Activated CD8-positive, alpha-beta T cell treated with anti-CD3 and anti-CD28 coated beads, Interleukin-2, amount 10 ng/mL, durations not matched to agents 7 days and 5 days (primary cell): ENCODE data around the gene UBN1. TPM values are rescaled to one million over a fixed set of nuclear protein-coding genes. Genes with fewer than 3 reads are reported as not detected.

Experiments
- ATAC-seq: fragments of 150-1000 bp; cut with Tn5 transposase; one replicate; pipeline ENCODE4 v1.10.0; 2021; ENCODE audit warnings: moderate library complexity
- CTCF ChIA-PET: fragments of 350-600 bp; sonication (Branson Sonifier 250); formaldehyde crosslinking; loops from one replicate; lab custom pipeline; 2021; ENCODE audit warnings: antibody characterized with exemption; lab: Charles Lee
- POLR2A ChIA-PET: fragments of 350-600 bp; sonication (Branson Sonifier 250); formaldehyde crosslinking; loops from one replicate; lab custom pipeline; 2021; ENCODE audit warnings: antibody characterized with exemption; lab: Charles Lee
- DNase-seq: peaks from one replicate; pipeline ENCODE4 v3.0.0-alpha.2; 2020
- H3K27ac Mint-ChIP-seq: one replicate; pipeline ENCODE4 v1.8.0; 2021; ENCODE audit warnings: mild to moderate bottlenecking, mixed read lengths
- H3K27me3 Mint-ChIP-seq: one replicate; pipeline ENCODE4 v1.8.0; 2021; ENCODE audit warnings: low read depth, mixed read lengths
- H3K36me3 Mint-ChIP-seq: one replicate; pipeline ENCODE4 v1.8.0; 2021; ENCODE audit warnings: low read depth, mixed read lengths
- H3K4me1 Mint-ChIP-seq: one replicate; pipeline ENCODE4 v1.8.0; 2021; ENCODE audit warnings: low read depth, mixed read lengths
- H3K4me3 Mint-ChIP-seq: one replicate; pipeline ENCODE4 v1.8.0; 2021; ENCODE audit warnings: mild to moderate bottlenecking, mixed read lengths
- H3K9me3 Mint-ChIP-seq: one replicate; pipeline ENCODE4 v1.8.0; 2022; ENCODE audit warnings: mixed read lengths; ENCODE audit not compliant: insufficient read depth
- total RNA-seq, 2 experiments: library from RNA; stranded (reverse); gene quantifications; one replicate each; pipeline ENCODE4 v1.2.3, GENCODE V29; 2021

UBN1 gene
- total RNA-seq, 2 experiments from 2014 or later, result 42.1 to 44.1 TPM

DNA sequence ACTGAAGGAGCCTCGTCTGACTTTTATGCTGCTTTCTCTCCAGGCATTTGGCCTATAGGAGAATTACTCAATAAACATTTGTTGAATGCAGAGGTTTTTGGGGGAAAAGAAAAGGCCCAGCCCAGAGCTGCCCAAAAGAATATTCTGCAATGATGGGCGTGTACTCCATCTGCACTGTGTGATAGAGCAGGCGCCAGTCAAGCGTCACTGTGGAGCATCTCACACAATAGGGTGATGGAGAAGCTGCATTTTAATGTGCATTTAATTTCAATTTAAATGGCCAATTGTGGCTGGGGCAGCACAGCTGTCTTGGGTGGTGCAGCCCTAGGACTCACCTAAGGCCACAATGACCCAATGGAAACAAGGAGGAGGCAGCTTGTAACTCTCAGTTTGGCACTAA is 20.8 kb upstream of the UBN1 start:
- Mint-ChIP-seq H3K27me3 (no peaks in the 10 kb centered on the region), H3K4me3 (no peak overlapping the region), H3K4me1 (no peaks in the 10 kb centered on the region), H3K9me3 (no peaks in the 10 kb centered on the region), H3K27ac (no peak overlapping the region), H3K36me3 (peaks cover 60% of the 10 kb centered on the region)
- ChIA-PET POLR2A (no interaction called here), CTCF (no interaction called here)
- DNase-seq, result no peak
- ATAC-seq, result no peak

DNA sequence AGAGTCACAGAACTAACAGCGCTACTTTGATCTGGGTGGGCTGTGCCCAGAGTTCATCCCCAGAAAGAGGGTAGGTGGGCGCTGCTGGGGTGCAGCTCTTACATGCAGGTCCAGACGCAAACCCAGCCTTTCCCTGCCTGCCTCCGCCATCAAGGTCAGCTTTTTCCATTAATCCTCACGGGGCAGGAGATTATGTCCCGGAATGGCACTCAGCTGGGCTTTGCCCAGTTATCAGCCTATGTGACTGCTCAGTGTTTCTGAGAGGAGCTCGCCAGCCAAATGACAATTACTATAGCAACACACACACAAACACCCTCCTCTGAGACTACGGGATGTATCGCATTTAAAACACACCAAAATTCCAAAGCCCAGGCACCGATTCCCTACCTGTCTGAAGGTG is 20.3 kb upstream of the UBN1 start:
- ChIA-PET CTCF (no interaction called here), POLR2A (interaction anchor here (0.8 kb wide), 1 partner anchor 24 kb away, joined by 3 read pairs; the partner anchor contains the start of gene ROGDI)

DNA sequence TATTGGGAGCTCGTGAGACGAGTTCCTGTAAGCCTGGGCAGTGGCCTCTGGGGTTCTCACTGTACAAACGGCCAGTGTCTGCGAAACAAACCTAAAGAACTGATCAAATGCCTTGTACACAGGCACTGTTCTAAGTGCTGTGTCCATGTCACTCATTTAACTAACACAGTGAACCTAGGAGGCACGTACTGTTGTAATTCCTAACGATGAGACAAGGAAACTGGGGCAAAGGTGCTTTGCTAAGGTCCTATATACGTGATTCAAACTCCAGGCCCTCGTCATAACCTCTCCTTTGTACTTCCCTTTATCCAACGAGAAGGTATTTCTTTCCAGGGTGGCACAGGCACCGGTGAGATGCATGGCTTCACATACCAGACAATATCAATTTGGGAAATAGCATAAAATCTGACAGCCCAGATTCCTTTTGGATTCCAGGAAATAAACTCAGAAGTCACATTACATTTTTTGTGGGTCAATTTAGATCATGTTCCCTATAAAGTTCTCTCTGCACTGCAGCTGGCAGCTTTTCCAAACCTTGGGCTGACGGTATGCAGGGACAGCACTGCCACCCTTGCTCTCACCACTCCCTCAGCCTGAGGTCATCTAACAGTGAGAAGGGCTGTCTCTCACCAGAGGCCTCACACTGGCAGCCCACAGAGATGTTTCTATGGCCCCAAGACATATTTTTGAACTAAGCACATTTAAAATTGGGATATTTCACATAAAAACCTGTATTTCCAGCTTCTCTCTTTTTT is 18.5 kb upstream of the UBN1 start:
- ChIA-PET POLR2A (no interaction called here), CTCF (no interaction called here)
- Mint-ChIP-seq H3K4me3 (no peak overlapping the region), H3K27me3 (no peaks in the 10 kb centered on the region), H3K27ac (no peak overlapping the region), H3K36me3 (peaks cover 61% of the 10 kb centered on the region), H3K9me3 (no peaks in the 10 kb centered on the region), H3K4me1 (peaks cover 6% of the 10 kb centered on the region)
- ATAC-seq (no peak), DNase-seq (no peak)

More for the DNA sequence above, 20.3 kb upstream of the UBN1 start:
- Mint-ChIP-seq H3K27ac (no peak overlapping the region), H3K4me3 (no peak overlapping the region), H3K36me3 (peaks cover 60% of the 10 kb centered on the region), H3K4me1 (no peaks in the 10 kb centered on the region), H3K9me3 (no peaks in the 10 kb centered on the region), H3K27me3 (no peaks in the 10 kb centered on the region)
- DNase-seq (no peak), ATAC-seq (no peak)

DNA sequence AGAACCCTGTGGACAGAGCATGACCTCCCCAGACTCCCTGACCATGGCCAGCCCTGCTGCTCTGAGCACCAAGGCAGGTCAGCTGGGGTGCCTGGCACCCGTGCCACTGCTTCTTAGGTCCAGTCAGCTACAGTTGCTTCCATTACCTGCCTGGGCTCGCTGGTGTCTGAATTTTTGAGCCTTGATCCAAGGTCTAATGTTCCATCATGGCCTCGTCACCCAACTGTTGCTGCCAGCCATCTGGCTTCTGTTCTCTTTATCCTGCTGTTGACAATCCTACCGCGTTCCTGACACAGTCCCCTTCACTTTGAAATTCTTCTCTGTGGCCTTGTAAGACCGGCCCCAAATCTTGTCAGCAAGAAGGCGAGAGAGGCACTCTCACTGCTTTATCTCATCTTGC is 16.9 kb upstream of the UBN1 start:
- ATAC-seq (no peak), DNase-seq (no peak)
- H3K4me3 Mint-ChIP-seq, result no peak overlapping the region
- H3K9me3 Mint-ChIP-seq, result no peaks in the 10 kb centered on the region
- ChIA-PET CTCF (no interaction called here), POLR2A (interaction anchor here (0.6 kb wide), 1 partner anchor 291 kb away, joined by 3 read pairs; no protein-coding TSS in a partner anchor)
- H3K27ac Mint-ChIP-seq, result no peak overlapping the region
- peaks cover 14% of the 10 kb centered on the region for H3K4me1 Mint-ChIP-seq
- H3K36me3 Mint-ChIP-seq, result peaks cover 53% of the 10 kb centered on the region
- H3K27me3 Mint-ChIP-seq, result no peaks in the 10 kb centered on the region

DNA sequence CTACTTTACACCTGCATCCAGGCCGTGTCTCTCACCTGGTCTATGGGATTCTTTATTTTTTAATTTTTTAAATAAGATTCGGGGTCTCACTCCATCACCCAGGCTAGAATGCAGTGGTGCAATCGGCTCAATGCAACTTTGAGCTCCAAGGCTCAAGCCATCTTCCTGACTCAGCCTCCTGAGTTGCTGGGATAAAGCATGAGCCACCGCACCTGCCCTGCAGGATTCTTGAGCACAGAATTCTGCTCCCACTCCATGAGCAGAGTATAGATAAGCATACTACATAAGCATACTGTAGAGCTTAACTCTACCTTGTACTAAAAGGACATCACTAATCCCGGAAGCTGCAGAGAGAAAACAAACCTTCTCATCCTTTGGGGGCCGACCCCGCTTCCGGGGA is 15.7 kb upstream of the UBN1 start:
- no peak overlapping the region for H3K4me3 Mint-ChIP-seq
- no peak overlapping the region for H3K27ac Mint-ChIP-seq
- ATAC-seq, result no peak
- DNase-seq, result no peak
- H3K36me3 Mint-ChIP-seq, result peaks cover 54% of the 10 kb centered on the region
- no peaks in the 10 kb centered on the region for H3K27me3 Mint-ChIP-seq
- POLR2A ChIA-PET, result no interaction called here
- no peaks in the 10 kb centered on the region for H3K9me3 Mint-ChIP-seq
- CTCF ChIA-PET, result no interaction called here
- H3K4me1 Mint-ChIP-seq, result peaks cover 14% of the 10 kb centered on the region

DNA sequence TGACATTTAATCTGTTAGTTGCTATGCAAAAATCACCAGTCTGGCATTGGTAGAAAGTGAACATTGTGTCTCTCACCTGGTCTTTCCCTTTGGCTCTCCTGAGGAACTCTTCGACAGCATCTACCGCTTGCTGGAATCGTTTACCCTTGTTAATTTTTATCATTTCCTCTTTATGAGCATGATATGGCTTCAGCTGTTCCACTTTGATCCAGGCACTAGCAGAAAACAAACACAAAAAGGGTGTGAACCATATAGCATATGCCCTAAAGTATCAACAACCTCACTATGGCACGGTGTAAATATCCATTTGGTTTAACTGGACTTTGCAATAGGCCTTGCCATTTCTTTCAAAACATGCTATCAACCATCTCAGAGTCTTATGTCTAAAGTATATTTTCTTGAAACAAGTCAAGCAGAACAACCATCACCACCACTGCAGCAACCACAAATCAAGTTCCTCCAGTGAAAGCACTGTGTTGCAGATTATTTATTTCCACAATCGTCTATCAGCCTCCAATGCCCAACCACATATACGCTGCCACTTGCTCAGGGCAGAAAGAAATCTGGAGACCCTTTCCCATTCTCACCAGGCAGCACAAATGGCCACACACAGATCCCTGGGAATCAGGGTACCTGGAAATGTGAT is 14.5 kb upstream of the UBN1 start:
- Mint-ChIP-seq H3K27ac (peak overlapping the region; percentile 20), H3K9me3 (no peaks in the 10 kb centered on the region), H3K4me3 (no peak overlapping the region), H3K36me3 (peaks cover 54% of the 10 kb centered on the region), H3K27me3 (no peaks in the 10 kb centered on the region), H3K4me1 (peaks cover 14% of the 10 kb centered on the region)
- ChIA-PET POLR2A (interaction anchor here (1.3 kb wide), 1 partner anchor 14 kb away, joined by 5 read pairs; the partner anchor contains the start of genes GLYR1 and UBN1), CTCF (interaction anchor here (0.8 kb wide), 2 partner anchors 12 to 259 kb away, joined by 3 read pairs; no protein-coding TSS in a partner anchor)
- ATAC-seq (no peak), DNase-seq (no peak)

DNA sequence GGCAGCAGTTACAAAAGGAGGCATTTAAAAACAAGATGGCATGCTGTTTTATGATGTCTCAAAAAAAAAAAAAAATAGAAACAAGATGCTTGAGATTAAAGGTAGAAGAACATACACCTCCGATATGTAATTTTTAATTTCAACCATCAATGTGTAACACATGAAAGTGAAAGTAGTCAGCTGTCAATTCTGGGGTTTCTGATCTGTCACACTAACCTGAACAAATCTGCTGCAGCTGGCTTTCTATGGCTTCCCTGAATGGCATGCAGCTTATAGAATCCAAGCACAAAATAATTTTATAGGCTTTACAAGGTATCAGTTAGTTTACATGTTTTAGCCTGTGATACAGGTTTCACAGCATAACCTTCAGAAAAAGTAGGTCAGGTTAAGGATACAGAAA is 13.7 kb upstream of the UBN1 start:
- Mint-ChIP-seq H3K36me3 (peaks cover 54% of the 10 kb centered on the region), H3K27me3 (no peaks in the 10 kb centered on the region), H3K9me3 (no peaks in the 10 kb centered on the region), H3K4me3 (no peak overlapping the region), H3K4me1 (peaks cover 14% of the 10 kb centered on the region), H3K27ac (no peak overlapping the region)
- DNase-seq (no peak), ATAC-seq (peak; percentile 21)
- POLR2A ChIA-PET, result interaction anchor here (1.3 kb wide), 1 partner anchor 13 kb away, joined by 5 read pairs; the partner anchor contains the start of genes GLYR1 and UBN1
- CTCF ChIA-PET, result interaction anchor here (0.8 to 1.2 kb wide), 2 partner anchors 122 to 259 kb away, joined by 3 to 6 read pairs; no protein-coding TSS in a partner anchor

DNA sequence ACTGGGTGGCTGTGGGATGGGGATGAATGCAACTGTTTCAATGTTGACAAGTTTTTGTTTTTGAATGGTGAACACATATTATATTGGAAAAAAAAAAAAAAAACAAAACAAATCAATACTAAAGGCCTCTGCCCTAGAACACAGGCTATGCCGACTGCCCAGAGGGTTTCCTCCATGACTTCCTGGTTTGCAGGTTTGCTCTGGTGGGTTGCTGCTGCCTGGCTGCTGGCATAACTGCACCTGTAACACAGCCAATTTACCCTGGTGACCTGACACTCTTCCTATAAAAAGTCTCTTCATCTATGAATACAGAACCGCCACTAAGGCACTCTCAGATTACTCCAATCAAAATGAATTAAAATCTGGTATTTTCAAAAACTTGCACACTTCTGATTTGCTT is 10.6 kb upstream of the UBN1 start:
- Mint-ChIP-seq H3K27ac (no peak overlapping the region), H3K9me3 (no peaks in the 10 kb centered on the region), H3K4me3 (no peak overlapping the region), H3K4me1 (peaks cover 14% of the 10 kb centered on the region), H3K36me3 (peaks cover 62% of the 10 kb centered on the region), H3K27me3 (no peaks in the 10 kb centered on the region)
- DNase-seq, result no peak
- CTCF ChIA-PET, result no interaction called here
- POLR2A ChIA-PET, result no interaction called here
- ATAC-seq, result no peak

DNA sequence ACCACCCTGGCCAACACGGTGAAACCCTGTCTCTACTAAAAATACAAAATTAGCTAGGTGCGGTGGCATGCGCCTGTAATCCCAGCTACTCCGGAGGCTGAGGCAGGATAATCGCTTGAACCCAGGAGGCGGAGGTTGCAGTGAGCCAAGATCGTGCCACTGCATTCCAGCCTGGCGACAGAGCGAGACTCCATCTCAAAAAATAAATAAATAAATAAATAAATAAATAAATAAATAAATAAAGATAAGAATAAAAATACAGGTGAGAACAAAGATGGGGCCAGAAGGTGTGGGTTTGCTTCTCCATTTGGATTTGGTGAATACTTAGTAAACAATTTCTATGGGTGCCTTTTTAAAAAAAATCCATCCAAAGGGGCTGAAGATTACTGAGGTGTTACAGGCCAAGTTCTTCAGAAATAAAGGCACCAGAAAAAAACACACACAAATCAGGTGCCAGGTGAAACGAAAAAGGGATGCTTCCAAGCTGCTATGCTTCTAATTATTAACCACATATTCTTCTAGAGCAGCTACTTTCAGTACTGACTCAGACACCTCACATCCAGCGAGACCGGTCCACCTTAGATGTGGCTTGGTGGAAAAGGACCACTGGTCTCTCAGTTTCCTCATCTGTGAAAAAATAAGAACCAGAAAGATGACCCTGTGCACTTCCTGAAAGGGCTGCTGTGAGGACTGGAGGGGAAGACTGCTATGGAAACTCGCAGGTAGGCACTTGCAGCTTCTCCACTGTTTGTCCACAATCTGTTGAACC is 9.4 kb upstream of the UBN1 start:
- no peak overlapping the region for H3K27ac Mint-ChIP-seq
- H3K4me1 Mint-ChIP-seq, result peaks cover 14% of the 10 kb centered on the region
- no peak overlapping the region for H3K4me3 Mint-ChIP-seq
- ChIA-PET CTCF (no interaction called here), POLR2A (interaction anchor here (1.0 kb wide), 1 partner anchor 10 kb away, joined by 4 read pairs; no protein-coding TSS in a partner anchor)
- no peak for DNase-seq
- ATAC-seq, result no peak
- H3K27me3 Mint-ChIP-seq, result no peaks in the 10 kb centered on the region
- H3K9me3 Mint-ChIP-seq, result no peaks in the 10 kb centered on the region
- peaks cover 61% of the 10 kb centered on the region for H3K36me3 Mint-ChIP-seq

DNA sequence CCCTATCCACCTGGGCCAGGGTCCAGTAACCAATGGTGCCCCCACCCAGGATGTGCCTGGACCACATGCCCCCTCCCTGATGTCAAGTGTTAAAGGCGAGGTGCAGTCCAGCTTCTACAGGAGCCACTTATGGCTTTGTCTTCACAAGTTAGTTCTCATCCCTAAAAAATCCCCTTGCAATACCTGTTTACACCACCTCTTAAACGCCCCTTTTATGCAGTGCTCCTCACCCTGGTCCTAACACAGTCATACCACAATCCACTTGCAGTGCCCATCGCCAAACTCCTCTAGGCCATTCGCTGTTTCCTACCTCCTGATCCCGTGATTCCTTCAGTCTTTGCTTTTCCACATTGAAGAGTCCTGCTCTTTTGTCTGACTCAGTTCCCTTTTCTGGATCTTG is 7.3 kb upstream of the UBN1 start:
- peaks cover 5% of the 10 kb centered on the region for H3K4me1 Mint-ChIP-seq
- ChIA-PET CTCF (no interaction called here), POLR2A (interaction anchor here (0.7 kb wide), 1 partner anchor 420 kb away, joined by 3 read pairs; no protein-coding TSS in a partner anchor)
- H3K4me3 Mint-ChIP-seq, result no peak overlapping the region
- H3K27ac Mint-ChIP-seq, result no peak overlapping the region
- DNase-seq (no peak), ATAC-seq (no peak)
- no peaks in the 10 kb centered on the region for H3K9me3 Mint-ChIP-seq
- H3K27me3 Mint-ChIP-seq, result no peaks in the 10 kb centered on the region
- H3K36me3 Mint-ChIP-seq, result peaks cover 69% of the 10 kb centered on the region

DNA sequence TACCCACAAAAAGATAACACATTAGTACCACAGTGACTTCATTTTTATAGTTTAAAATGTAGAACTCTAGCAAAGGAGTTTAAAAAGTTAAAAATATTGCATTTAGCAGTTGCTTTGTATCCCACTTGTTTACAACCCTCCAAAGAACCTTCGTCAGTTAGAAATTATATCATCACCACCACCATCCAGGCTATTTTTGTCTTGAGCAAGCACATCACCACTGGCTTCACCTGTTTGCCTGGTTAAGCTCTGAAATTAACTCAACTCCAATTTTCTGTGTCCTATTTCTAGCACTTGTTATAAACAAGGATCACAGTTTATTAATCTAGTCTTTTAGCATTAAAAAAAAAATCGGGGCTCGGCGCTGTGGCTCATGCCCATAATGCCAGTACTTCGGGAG is 6.3 kb upstream of the UBN1 start:
- H3K27ac Mint-ChIP-seq, result no peak overlapping the region
- H3K27me3 Mint-ChIP-seq, result no peaks in the 10 kb centered on the region
- H3K4me3 Mint-ChIP-seq, result no peak overlapping the region
- POLR2A ChIA-PET, result no interaction called here
- CTCF ChIA-PET, result no interaction called here
- H3K36me3 Mint-ChIP-seq, result peaks cover 75% of the 10 kb centered on the region
- ATAC-seq, result no peak
- H3K4me1 Mint-ChIP-seq, result peaks cover 13% of the 10 kb centered on the region
- H3K9me3 Mint-ChIP-seq, result no peaks in the 10 kb centered on the region
- no peak for DNase-seq
